ENCODE data around the gene RIMKLB. TPM values are rescaled to one million over a fixed set of nuclear protein-coding genes. Genes with fewer than 3 reads are reported as not detected.

RIMKLB gene
- total and polyA plus RNA-seq, 4 experiments from 2014 or later = 2.9 to 27.3 (median 13.9) TPM

DNA sequence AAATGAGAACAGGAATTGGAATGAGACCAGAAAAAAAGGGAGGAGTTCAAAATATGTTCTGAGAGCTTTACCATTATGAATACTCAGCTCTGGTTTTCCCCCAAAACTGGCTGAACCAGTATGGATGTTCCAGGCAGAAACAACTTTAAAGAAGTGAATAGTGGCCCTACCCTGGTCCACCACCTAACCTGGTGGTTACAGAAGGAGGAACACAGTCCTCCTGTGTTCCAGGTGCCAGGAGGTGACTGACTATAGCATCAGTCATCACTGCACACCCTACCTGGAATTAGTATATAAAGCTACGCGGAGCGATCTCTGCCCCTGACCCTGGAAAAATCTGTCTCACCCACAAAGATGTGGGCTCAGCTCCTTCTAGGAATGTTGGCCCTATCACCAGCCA, 124.5 kb downstream of the RIMKLB start, which contains the start of gene A2ML1:
Gene A2ML1 (plus strand): TSS at position 324 of the 400 bp plus-strand sequence. CDS start 31 bp downstream, at position 355.
- intact Hi-C loops (cut with micrococcal nuclease) = no loop called here
- H3K27me3 ChIP-seq (ENCODE audit: insufficient read depth, low read length) = no peaks in the 10 kb centered on the region
- no peaks in the 10 kb centered on the region for H3K4me1 ChIP-seq (ENCODE audit: insufficient read depth, low read length)
- Mint-ChIP-seq H3K27me3 (peaks cover under 1 to 4% of the 10 kb centered on the region in 2 donors), H3K27ac (no peak within 1 kb of the TSS), H3K4me3 (no peak within 1 kb of the TSS), H3K36me3 (no peaks in the 10 kb centered on the region), H3K4me1 (no peaks in the 10 kb centered on the region), H3K9me3 (peaks cover 0 to 6% (median 3%) of the 10 kb centered on the region in 8 donors)
- POLR2A ChIA-PET (ENCODE audit: partially characterized antibody) = no interaction called here
- H3K36me3 ChIP-seq (ENCODE audit: insufficient read depth, low read length) = no peaks in the 10 kb centered on the region
- H3K4me3 ChIP-seq (ENCODE audit: low read length in 2 of 2) = no peak within 1 kb of the TSS
- no peaks in the 10 kb centered on the region for H3K9me3 ChIP-seq (ENCODE audit: control insufficient read depth in 1 of 2, low read length in 2 of 2)
- no peak within 1 kb of the TSS for H3K27ac ChIP-seq (ENCODE audit: low read depth, low read length)
- CTCF ChIA-PET (ENCODE audit: partially characterized antibody) = no interaction called here
- DNase-seq = no peak

- intact Hi-C loops (cut with micrococcal nuclease) = loop anchor here (1.0 kb wide), 2 partner anchors 141 to 279 kb away; no protein-coding TSS in a partner anchor
- ChIA-PET CTCF (ENCODE audit: partially characterized antibody) (interaction anchor here (1.1 kb wide), 2 partner anchors 166 to 280 kb away, joined by 3 to 5 read pairs; no protein-coding TSS in a partner anchor), POLR2A (ENCODE audit: partially characterized antibody) (interaction anchor here (0.6 to 0.7 kb wide), 2 partner anchors 142 to 1249 kb away, joined by 3 read pairs; no protein-coding TSS in a partner anchor)
- Histone ChIP-seq H3K36me3 (ENCODE audit: insufficient read depth, low read length) (no peaks in the 10 kb centered on the region), H3K9me3 (ENCODE audit: control insufficient read depth in 1 of 2, low read length in 2 of 2) (no peaks in the 10 kb centered on the region), H3K4me3 (ENCODE audit: low read length in 2 of 2) (no peak overlapping the region), H3K27ac (ENCODE audit: low read depth, low read length) (no peak overlapping the region), H3K4me1 (ENCODE audit: insufficient read depth, low read length) (no peaks in the 10 kb centered on the region), H3K27me3 (ENCODE audit: insufficient read depth, low read length) (no peaks in the 10 kb centered on the region)
- DNase-seq = no peak
- no peaks in the 10 kb centered on the region for H3K36me3 Mint-ChIP-seq
- peaks cover 4% of the 10 kb centered on the region in 2 donors for H3K27me3 Mint-ChIP-seq
- no peak overlapping the region for H3K4me3 Mint-ChIP-seq
- H3K4me1 Mint-ChIP-seq = peaks cover 0 to 2% (median 0%) of the 10 kb centered on the region in 4 donors
- H3K9me3 Mint-ChIP-seq = peaks cover 0 to 6% (median 3%) of the 10 kb centered on the region in 8 donors
- H3K27ac Mint-ChIP-seq = no peak overlapping the region
These were observed 125.9 kb downstream of the RIMKLB start for GRCh38 chr12:8823565-8824300.

- Histone ChIP-seq H3K36me3 (ENCODE audit: insufficient read depth, low read length) (no peaks in the 10 kb centered on the region), H3K27ac (ENCODE audit: low read depth, low read length) (no peak overlapping the region), H3K27me3 (ENCODE audit: insufficient read depth, low read length) (no peaks in the 10 kb centered on the region), H3K4me1 (ENCODE audit: insufficient read depth, low read length) (no peaks in the 10 kb centered on the region), H3K9me3 (ENCODE audit: control insufficient read depth in 1 of 2, low read length in 2 of 2) (no peaks in the 10 kb centered on the region), H3K4me3 (ENCODE audit: low read length in 2 of 2) (no peak overlapping the region)
- Mint-ChIP-seq H3K4me1 (peaks cover 0 to 2% (median 0%) of the 10 kb centered on the region in 4 donors), H3K9me3 (peaks cover 0 to 6% (median 3%) of the 10 kb centered on the region in 8 donors), H3K4me3 (no peak overlapping the region), H3K27ac (peak overlapping the region in 1 of 7 donors; percentile 1), H3K27me3 (peaks cover 7 to 8% of the 10 kb centered on the region in 2 donors), H3K36me3 (no peaks in the 10 kb centered on the region)
- ChIA-PET CTCF (ENCODE audit: partially characterized antibody) (no interaction called here), POLR2A (ENCODE audit: partially characterized antibody) (no interaction called here)
- intact Hi-C loops (cut with micrococcal nuclease) = no loop called here
- DNase-seq = no peak
These were observed 129.9 kb downstream of the RIMKLB start for GRCh38 chr12:8827551-8828256.

DNA sequence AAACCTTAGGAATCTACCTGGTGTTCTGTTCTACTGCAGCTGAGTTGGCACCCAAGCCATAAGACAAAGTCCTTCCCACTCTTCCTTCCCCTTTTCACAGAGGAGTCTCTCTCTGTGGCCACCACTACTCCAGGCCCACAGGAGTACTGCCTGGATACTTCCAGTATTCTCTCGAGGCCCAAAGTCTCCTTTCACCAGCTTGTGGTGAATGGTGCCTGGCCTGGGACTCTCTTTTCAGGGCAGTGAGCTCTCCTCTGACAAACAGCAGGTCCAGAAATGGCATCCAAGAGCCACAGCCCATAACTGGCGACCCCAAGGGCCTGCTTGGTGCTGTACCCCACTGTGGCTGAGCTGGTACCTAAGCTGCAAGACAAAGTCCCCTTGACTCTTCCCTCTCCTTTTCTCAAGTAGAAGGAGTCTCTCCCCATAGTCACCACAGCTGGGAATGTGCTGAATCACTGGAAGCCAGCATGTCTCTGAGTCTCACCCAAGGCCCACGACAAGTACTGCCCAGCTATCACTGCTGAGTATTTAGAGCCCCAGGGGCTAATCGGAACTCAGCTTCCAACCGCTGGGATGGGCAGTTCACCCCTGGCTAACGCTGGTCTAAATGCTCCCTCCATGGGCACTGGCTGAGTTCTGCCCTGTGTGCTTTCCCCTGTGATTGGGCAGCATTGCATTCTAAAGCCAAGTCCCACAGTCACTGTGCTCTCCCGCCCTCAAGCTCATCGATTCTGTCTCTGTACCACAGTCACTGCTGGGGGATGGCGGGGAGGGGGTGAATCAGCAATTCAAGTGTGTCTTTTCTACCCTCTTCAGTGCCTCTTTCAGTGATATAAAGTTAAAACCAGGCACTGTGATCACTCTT, 130.7 kb downstream of the RIMKLB start:
- H3K4me3 Mint-ChIP-seq = no peak overlapping the region
- POLR2A ChIA-PET (ENCODE audit: partially characterized antibody) = no interaction called here

GRCh38 chr12:8829125-8829518, 131.3 kb downstream of the RIMKLB start:
- ChIA-PET POLR2A (ENCODE audit: partially characterized antibody) (no interaction called here), CTCF (ENCODE audit: partially characterized antibody) (no interaction called here)
- Mint-ChIP-seq H3K27ac (no peak overlapping the region), H3K4me3 (no peak overlapping the region), H3K4me1 (peaks cover 0 to 2% (median 0%) of the 10 kb centered on the region in 4 donors), H3K9me3 (peaks cover 0 to 6% (median 3%) of the 10 kb centered on the region in 8 donors), H3K27me3 (peaks cover 7 to 8% of the 10 kb centered on the region in 2 donors), H3K36me3 (no peaks in the 10 kb centered on the region)
- no peak for DNase-seq
- Histone ChIP-seq H3K27ac (ENCODE audit: low read depth, low read length) (no peak overlapping the region), H3K27me3 (ENCODE audit: insufficient read depth, low read length) (no peaks in the 10 kb centered on the region), H3K4me3 (ENCODE audit: low read length in 2 of 2) (no peak overlapping the region), H3K9me3 (ENCODE audit: control insufficient read depth in 1 of 2, low read length in 2 of 2) (no peaks in the 10 kb centered on the region), H3K4me1 (ENCODE audit: insufficient read depth, low read length) (no peaks in the 10 kb centered on the region), H3K36me3 (ENCODE audit: insufficient read depth, low read length) (no peaks in the 10 kb centered on the region)
- intact Hi-C loops (cut with micrococcal nuclease) = no loop called here

More for the DNA sequence above, 130.7 kb downstream of the RIMKLB start:
- CTCF ChIA-PET (ENCODE audit: partially characterized antibody) = no interaction called here
- H3K36me3 ChIP-seq (ENCODE audit: insufficient read depth, low read length) = no peaks in the 10 kb centered on the region
- peaks cover 0 to 6% (median 3%) of the 10 kb centered on the region in 8 donors for H3K9me3 Mint-ChIP-seq
- no peaks in the 10 kb centered on the region for H3K9me3 ChIP-seq (ENCODE audit: control insufficient read depth in 1 of 2, low read length in 2 of 2)
- no peak for DNase-seq
- H3K27me3 ChIP-seq (ENCODE audit: insufficient read depth, low read length) = no peaks in the 10 kb centered on the region
- H3K4me1 ChIP-seq (ENCODE audit: insufficient read depth, low read length) = no peaks in the 10 kb centered on the region
- peaks cover 0 to 2% (median 0%) of the 10 kb centered on the region in 4 donors for H3K4me1 Mint-ChIP-seq
- peaks cover 7 to 8% of the 10 kb centered on the region in 2 donors for H3K27me3 Mint-ChIP-seq
- intact Hi-C loops (cut with micrococcal nuclease) = no loop called here
- no peak overlapping the region for H3K27ac ChIP-seq (ENCODE audit: low read depth, low read length)
- H3K27ac Mint-ChIP-seq = no peak overlapping the region
- no peaks in the 10 kb centered on the region for H3K36me3 Mint-ChIP-seq
- H3K4me3 ChIP-seq (ENCODE audit: low read length in 2 of 2) = no peak overlapping the region

DNA sequence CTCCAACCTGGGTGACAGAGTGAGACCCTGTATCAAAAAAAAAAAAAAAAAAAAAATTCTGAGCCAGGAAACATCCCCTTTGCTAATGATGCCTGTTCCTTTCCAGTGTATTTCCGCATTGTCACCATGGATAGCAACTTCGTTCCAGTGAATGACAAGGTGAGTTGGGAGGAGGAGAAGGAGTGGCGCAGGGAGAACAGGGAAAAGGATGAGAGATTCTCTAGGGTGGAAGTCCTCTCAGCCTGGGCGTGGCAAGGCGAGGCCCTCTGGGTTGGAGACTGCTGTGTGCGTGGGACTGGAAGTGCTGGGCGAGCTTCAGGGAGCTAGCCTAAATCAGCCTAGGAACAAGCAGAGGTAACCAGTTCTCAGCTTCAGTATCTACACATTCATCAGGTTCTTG, 131.8 kb downstream of the RIMKLB start:
- no peaks in the 10 kb centered on the region for H3K36me3 Mint-ChIP-seq
- POLR2A ChIA-PET (ENCODE audit: partially characterized antibody) = no interaction called here
- H3K27me3 Mint-ChIP-seq = peaks cover 7 to 9% of the 10 kb centered on the region in 2 donors

More for the DNA sequence above, 131.8 kb downstream of the RIMKLB start:
- no peak overlapping the region for H3K27ac Mint-ChIP-seq
- H3K9me3 Mint-ChIP-seq = peaks cover 0 to 6% (median 3%) of the 10 kb centered on the region in 8 donors
- Histone ChIP-seq H3K4me3 (ENCODE audit: low read length in 2 of 2) (no peak overlapping the region), H3K36me3 (ENCODE audit: insufficient read depth, low read length) (no peaks in the 10 kb centered on the region), H3K9me3 (ENCODE audit: control insufficient read depth in 1 of 2, low read length in 2 of 2) (no peaks in the 10 kb centered on the region), H3K27me3 (ENCODE audit: insufficient read depth, low read length) (no peaks in the 10 kb centered on the region), H3K4me1 (ENCODE audit: insufficient read depth, low read length) (no peaks in the 10 kb centered on the region), H3K27ac (ENCODE audit: low read depth, low read length) (no peak overlapping the region)
- CTCF ChIA-PET (ENCODE audit: partially characterized antibody) = no interaction called here
- peaks cover 0 to 2% (median 0%) of the 10 kb centered on the region in 4 donors for H3K4me1 Mint-ChIP-seq
- no peak overlapping the region for H3K4me3 Mint-ChIP-seq
- intact Hi-C loops (cut with micrococcal nuclease) = no loop called here
- DNase-seq = no peak

Data from CD4-positive, alpha-beta memory T cell (primary cell).